HEK293T (cell line): ENCODE measurements around the gene ANKRD33.

Source experiments
- ARNT ChIP-seq: fragments of 450-650 bp; IDR thresholded peaks from 2 replicates; pipeline ENCODE4 v1.6.1; 2017; ENCODE audit warnings: mild to moderate bottlenecking
- BHLHE40 ChIP-seq: fragments of 450-650 bp; IDR thresholded peaks from 2 replicates; pipeline ENCODE4 v1.6.1; 2016; ENCODE audit warnings: mild to moderate bottlenecking, moderate library complexity, borderline replicate concordance
- CTBP1 ChIP-seq: fragments of 450-650 bp; IDR thresholded peaks from 2 replicates; pipeline ENCODE4 v1.6.1; 2016; ENCODE audit warnings: borderline replicate concordance
- ELF4 ChIP-seq: fragments of 450-650 bp; IDR thresholded peaks from 2 replicates; pipeline ENCODE4 v1.6.1; 2017; ENCODE audit warnings: antibody characterized with exemption
- FOXA1 ChIP-seq: fragments of 450-650 bp; IDR thresholded peaks from 2 replicates; pipeline ENCODE4 v1.6.1; 2016; ENCODE audit warnings: mild to moderate bottlenecking
- FOXK2 ChIP-seq: fragments of 450-650 bp; IDR thresholded peaks from 2 replicates; pipeline ENCODE4 v1.6.1; 2016; ENCODE audit warnings: mild to moderate bottlenecking
- FOXM1 ChIP-seq: fragments of 450-650 bp; IDR thresholded peaks from 2 replicates; pipeline ENCODE4 v1.6.1; 2017; ENCODE audit warnings: mild to moderate bottlenecking, borderline replicate concordance
- HDGF ChIP-seq: fragments of 450-650 bp; IDR thresholded peaks from 2 replicates; pipeline ENCODE4 v1.6.1; 2017; ENCODE audit warnings: antibody characterized with exemption, borderline replicate concordance
- LEF1 ChIP-seq: fragments of 450-650 bp; IDR thresholded peaks from 2 replicates; pipeline ENCODE4 v1.6.1; 2017; ENCODE audit warnings: mild to moderate bottlenecking, borderline replicate concordance
- NFRKB ChIP-seq: fragments of 450-650 bp; IDR thresholded peaks from 2 replicates; pipeline ENCODE4 v1.6.1; 2016; ENCODE audit warnings: mild to moderate bottlenecking, moderate library complexity
- SP1 ChIP-seq: fragments of 450-650 bp; IDR thresholded peaks from 2 replicates; pipeline ENCODE4 v1.6.1; 2017
- SUZ12 ChIP-seq: fragments of 450-650 bp; IDR thresholded peaks from 2 replicates; pipeline ENCODE4 v1.6.1; 2016; ENCODE audit warnings: mild to moderate bottlenecking
- TARDBP ChIP-seq: fragments of 450-650 bp; IDR thresholded peaks from 2 replicates; pipeline ENCODE4 v1.6.1; 2016
- TF ChIP-seq, protein P1 (sequence below): fragments of 450-650 bp; IDR thresholded peaks from 2 replicates; pipeline ENCODE4 v1.6.1; 2016

DNA sequence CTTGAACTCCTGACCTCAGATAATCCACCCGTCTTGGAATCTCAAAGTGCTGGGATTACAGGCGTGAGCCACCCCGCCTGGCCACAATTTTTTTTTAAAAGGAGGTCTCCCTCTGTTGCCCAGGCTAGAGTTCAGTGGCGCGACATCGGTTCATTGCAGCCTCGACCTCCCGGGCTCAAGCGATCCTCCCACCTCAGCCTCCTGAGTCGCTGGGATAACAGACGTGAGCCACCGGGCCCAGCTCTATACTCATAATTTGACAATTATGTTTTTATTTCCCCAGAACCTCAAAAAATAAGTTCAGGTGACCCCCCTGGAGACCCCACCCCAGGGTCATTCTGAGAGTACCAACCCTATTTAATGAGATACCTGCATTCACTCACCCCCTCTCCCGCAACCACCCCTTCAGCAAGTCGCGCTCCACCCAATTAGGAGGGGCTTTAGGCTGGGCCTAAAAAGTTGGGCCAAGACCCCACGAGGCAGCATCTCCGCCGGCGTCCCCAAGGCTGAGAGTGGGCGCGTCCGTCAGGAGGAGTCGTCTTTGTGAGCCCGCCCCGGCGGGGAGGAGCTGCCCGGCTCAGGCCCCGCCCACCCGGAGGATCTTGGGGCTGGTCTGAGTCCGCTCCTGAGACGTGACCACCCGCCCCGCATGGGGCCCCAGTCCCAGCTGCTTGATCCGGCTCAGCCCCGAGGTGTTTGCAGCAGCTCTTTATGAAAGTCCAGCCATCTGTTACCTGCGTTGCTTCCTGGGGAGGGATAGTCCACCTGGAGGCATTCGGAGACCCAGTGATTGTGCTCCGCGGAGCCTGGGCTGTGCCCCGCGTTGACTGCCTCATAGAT, at the start of gene ANKRD33:
- no peak for TF ChIP-seq SP1
- TF ChIP-seq FOXM1: no peak
- no peak for TF ChIP-seq ARNT
- TF ChIP-seq SUZ12: no peak
- TF ChIP-seq BHLHE40: no peak
- TF ChIP-seq ELF4: no peak
- no peak for TF ChIP-seq CTBP1
- TF ChIP-seq TARDBP: no peak
- TF ChIP-seq FOXK2: no peak
- no peak for TF ChIP-seq HDGF
- TF ChIP-seq, protein P1, sequence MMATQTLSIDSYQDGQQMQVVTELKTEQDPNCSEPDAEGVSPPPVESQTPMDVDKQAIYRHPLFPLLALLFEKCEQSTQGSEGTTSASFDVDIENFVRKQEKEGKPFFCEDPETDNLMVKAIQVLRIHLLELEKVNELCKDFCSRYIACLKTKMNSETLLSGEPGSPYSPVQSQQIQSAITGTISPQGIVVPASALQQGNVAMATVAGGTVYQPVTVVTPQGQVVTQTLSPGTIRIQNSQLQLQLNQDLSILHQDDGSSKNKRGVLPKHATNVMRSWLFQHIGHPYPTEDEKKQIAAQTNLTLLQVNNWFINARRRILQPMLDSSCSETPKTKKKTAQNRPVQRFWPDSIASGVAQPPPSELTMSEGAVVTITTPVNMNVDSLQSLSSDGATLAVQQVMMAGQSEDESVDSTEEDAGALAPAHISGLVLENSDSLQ: no peak
- TF ChIP-seq LEF1: no peak
- no peak for TF ChIP-seq FOXA1
- TF ChIP-seq NFRKB: no peak
